OCI-LY1 (cell line): ENCODE measurements around the gene EFCC1.

ENCODE experiments used
- EZH2 ChIP-seq: fragments of 200-600 bp; sonication (generic), shearing (Covaris generic); IDR thresholded peaks from 2 replicates; pipeline ENCODE4 v1.8.0; 2017; ENCODE audit warnings: borderline replicate concordance, mixed run types, mild to moderate bottlenecking, antibody characterized with exemption, low read length, moderate library complexity, mixed read lengths
- TF ChIP-seq, protein P1 (sequence below): fragments of 200-600 bp; sonication (generic), shearing (Covaris generic); IDR thresholded peaks from 2 replicates; pipeline ENCODE4 v1.5.1; 2017; ENCODE audit warnings: mild to moderate bottlenecking, antibody characterized with exemption, low read length, moderate library complexity, mixed read lengths

- TF ChIP-seq, protein P1, sequence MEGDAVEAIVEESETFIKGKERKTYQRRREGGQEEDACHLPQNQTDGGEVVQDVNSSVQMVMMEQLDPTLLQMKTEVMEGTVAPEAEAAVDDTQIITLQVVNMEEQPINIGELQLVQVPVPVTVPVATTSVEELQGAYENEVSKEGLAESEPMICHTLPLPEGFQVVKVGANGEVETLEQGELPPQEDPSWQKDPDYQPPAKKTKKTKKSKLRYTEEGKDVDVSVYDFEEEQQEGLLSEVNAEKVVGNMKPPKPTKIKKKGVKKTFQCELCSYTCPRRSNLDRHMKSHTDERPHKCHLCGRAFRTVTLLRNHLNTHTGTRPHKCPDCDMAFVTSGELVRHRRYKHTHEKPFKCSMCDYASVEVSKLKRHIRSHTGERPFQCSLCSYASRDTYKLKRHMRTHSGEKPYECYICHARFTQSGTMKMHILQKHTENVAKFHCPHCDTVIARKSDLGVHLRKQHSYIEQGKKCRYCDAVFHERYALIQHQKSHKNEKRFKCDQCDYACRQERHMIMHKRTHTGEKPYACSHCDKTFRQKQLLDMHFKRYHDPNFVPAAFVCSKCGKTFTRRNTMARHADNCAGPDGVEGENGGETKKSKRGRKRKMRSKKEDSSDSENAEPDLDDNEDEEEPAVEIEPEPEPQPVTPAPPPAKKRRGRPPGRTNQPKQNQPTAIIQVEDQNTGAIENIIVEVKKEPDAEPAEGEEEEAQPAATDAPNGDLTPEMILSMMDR, result no peak
- TF ChIP-seq EZH2, result no peak
Observed at GRCh38 chr3:128997486-128998133, 3.5 kb upstream of the EFCC1 start.
